Measurements from ENCODE around the gene WBP4. TPM values are rescaled to one million over a fixed set of nuclear protein-coding genes. Genes with fewer than 3 reads are reported as not detected.

Gene WBP4
- total and polyA plus RNA-seq, 9 of the 15 experiments (the other 6 are each of a cell fraction or from before 2014, with no cell fraction given): 5.5 to 12.2 (median 7.9) TPM

- FAIRE-seq (no peak), ATAC-seq (peak; percentile 55), DNase-seq (ENCODE audit: extremely low read depth in 1 of 4, low spot score in 3 of 4) (peak; percentile 53 to 84 (median 61))
- Histone ChIP-seq H3K9me1 (ENCODE audit: control insufficient read depth, insufficient read depth, low read length) (no peaks in the 10 kb centered on the region), H3K79me2 (ENCODE audit: control insufficient read depth, insufficient read depth, low read length) (peaks cover 83% of the 10 kb centered on the region), H3K27ac (ENCODE audit: extremely low read depth, low read depth, low read length) (peak overlapping the region; percentile 96), H3K9ac (ENCODE audit: insufficient read depth in 1 of 2, low read depth in 2 of 2, low read length in 2 of 2) (peak overlapping the region; percentile 94 to 98), H3K4me1 (replicated peaks in 1 of 2; ENCODE audit: control insufficient read depth in 2 of 2, insufficient read depth in 2 of 2, low read length in 2 of 2) (peaks cover 9 to 20% of the 10 kb centered on the region in 2 experiments; a peak in 3 of 5 replicates), H4K20me1 (replicated peaks; ENCODE audit: control insufficient read depth, insufficient read depth, low read length) (no peaks in the 10 kb centered on the region), H2AFZ (ENCODE audit: low read depth, low read length) (peak overlapping the region; percentile 99), H3K36me3 (ENCODE audit: control insufficient read depth, insufficient read depth, low read length) (peaks cover 17% of the 10 kb centered on the region; the same call in 1 of the 3 replicates), H3K4me2 (ENCODE audit: insufficient read depth, low read length) (peak overlapping the region; percentile 88), H3K9me3 (replicated peaks; ENCODE audit: control insufficient read depth, insufficient read depth, low read depth, low read length) (no peaks in the 10 kb centered on the region), H3K27me3 (ENCODE audit: control insufficient read depth in 2 of 2, insufficient read depth in 2 of 2, low read length in 2 of 2) (no peaks in the 10 kb centered on the region), H3K4me3 (peak overlapping the region; percentile 60)
- in situ Hi-C loops (cut with MboI) (loop anchor here (25.0 kb wide), 1 partner anchor 273 kb away; the partner anchor contains the start of gene SLC25A15), intact Hi-C loops (cut with micrococcal nuclease) (loop anchor here (1.0 to 5.0 kb wide), 5 partner anchors 43 to 252 kb away; partner anchors contain the start of genes ELF1, KBTBD6, KBTBD7 and NAA16)
- 3% methylated on average over 5 of the region's 35 CpGs for WGBS (ENCODE audit: insufficient coverage, low coverage, missing lambda C conversion rate)
- ChIA-PET CTCF (ENCODE audit: low intra/inter-chr PET ratio) (no interaction called here), POLR2A (interaction anchor here (0.6 to 1.7 kb wide), 7 partner anchors 10 to 417 kb away, joined by 3 to 6 read pairs (median 3); no protein-coding TSS in a partner anchor)
- BruUV-seq (replicated peaks): no TSS peak
- TF ChIP-seq TFAP4 (CRISPR knock-in tag; IDR thresholded peaks at IDR 0.05; ENCODE audit: borderline replicate concordance) (no peak), ZNF143 (CRISPR knock-in tag; IDR thresholded peaks at IDR 0.05) (no peak), NCOA4 (IDR thresholded peaks at IDR 0.05; ENCODE audit: partially characterized antibody) (no peak), PHB2 (IDR thresholded peaks at IDR 0.05; ENCODE audit: low read depth) (no peak), FOS (IDR thresholded peaks at IDR 0.05; ENCODE audit: extremely low read depth, insufficient read length) (no peak), COPS2 (conservative IDR thresholded peaks at IDR 0.05) (no peak), TAL1 (IDR thresholded peaks at IDR 0.05) (no peak), ZNF274 (IDR thresholded peaks at IDR 0.05; ENCODE audit: borderline replicate concordance, low read depth, low read length) (no peak), EGR1 (conservative IDR thresholded peaks at IDR 0.05) (peak; percentile 98), MBD2 (IDR thresholded peaks at IDR 0.05; ENCODE audit: borderline replicate concordance, low read depth) (no peak), IRF9 (tag; IDR thresholded peaks at IDR 0.05) (no peak), MEF2D (tag; conservative IDR thresholded peaks at IDR 0.05; ENCODE audit: low read depth) (no peak), MCM5 (IDR thresholded peaks at IDR 0.05; ENCODE audit: low read depth) (no peak), BCLAF1 (IDR thresholded peaks at IDR 0.05; ENCODE audit: borderline replicate concordance in 1 of 2, control insufficient read depth in 1 of 2, low read depth in 2 of 2, low read length in 1 of 2) (no peak), ZNF12 (CRISPR knock-in tag; IDR thresholded peaks at IDR 0.05) (no peak), ZBTB17 (CRISPR knock-in tag; IDR thresholded peaks at IDR 0.05) (no peak), NRF1 (conservative IDR thresholded peaks at IDR 0.05 in 1 of 2, IDR thresholded peaks at IDR 0.05 in 1 of 2) (no peak), TRIM25 (IDR thresholded peaks at IDR 0.05; ENCODE audit: borderline replicate concordance) (no peak)
These were observed 610 bp upstream of the WBP4 start for GRCh38 chr13:41060724-41061074.

Measured in K562 (cell line).